Parathyroid adenoma (tissue), 2 donors: ENCODE measurements around the gene SORBS1.

Experiments
- H2AFZ ChIP-seq: fragments of 300-600 bp; sonication (generic); one replicate; pipeline ENCODE4 v1.7.0; 2017; ENCODE audit warnings: antibody characterized with exemption, mild to moderate bottlenecking
- H3K27ac ChIP-seq: fragments of 300-600 bp; sonication (generic); one replicate; pipeline ENCODE4 v1.7.0; 2017
- H3K27me3 ChIP-seq: fragments of 300-600 bp; sonication (generic); one replicate; pipeline ENCODE4 v1.7.0; 2017; ENCODE audit warnings: low read length; ENCODE audit not compliant: control insufficient read depth, insufficient read depth
- H3K36me3 ChIP-seq: fragments of 300-600 bp; sonication (generic); one replicate; pipeline ENCODE4 v1.7.0; 2017; ENCODE audit warnings: low read length; ENCODE audit not compliant: control insufficient read depth, insufficient read depth
- H3K4me1 ChIP-seq: fragments of 300-600 bp; sonication (generic); one replicate; pipeline ENCODE4 v1.7.0; 2017; ENCODE audit warnings: control low read depth
- H3K4me2 ChIP-seq: fragments of 300-600 bp; sonication (generic); one replicate; pipeline ENCODE4 v1.7.0; 2017; ENCODE audit warnings: low read length
- H3K4me3 ChIP-seq: fragments of 300-600 bp; sonication (generic); one replicate; pipeline ENCODE4 v1.7.0; 2017; ENCODE audit warnings: low read depth, low read length
- H3K79me2 ChIP-seq: fragments of 300-600 bp; sonication (generic); one replicate; pipeline ENCODE4 v1.7.0; 2017; ENCODE audit warnings: control low read depth
- H3K9ac ChIP-seq: fragments of 300-600 bp; sonication (generic); one replicate; pipeline ENCODE4 v1.7.0; 2017; ENCODE audit warnings: mild to moderate bottlenecking
- H3K9me3 ChIP-seq: fragments of 300-600 bp; sonication (generic); one replicate; pipeline ENCODE4 v1.7.0; 2017; ENCODE audit warnings: low read length; ENCODE audit not compliant: control insufficient read depth
- TF ChIP-seq, protein P1 (sequence below): fragments of 300-600 bp; sonication (generic); IDR thresholded peaks from one replicate; pipeline ENCODE4 v1.7.0; 2017; ENCODE audit warnings: antibody characterized with exemption, mild to moderate bottlenecking
- donor health status: primary hyperparathyroidism.

SORBS1 gene

DNA sequence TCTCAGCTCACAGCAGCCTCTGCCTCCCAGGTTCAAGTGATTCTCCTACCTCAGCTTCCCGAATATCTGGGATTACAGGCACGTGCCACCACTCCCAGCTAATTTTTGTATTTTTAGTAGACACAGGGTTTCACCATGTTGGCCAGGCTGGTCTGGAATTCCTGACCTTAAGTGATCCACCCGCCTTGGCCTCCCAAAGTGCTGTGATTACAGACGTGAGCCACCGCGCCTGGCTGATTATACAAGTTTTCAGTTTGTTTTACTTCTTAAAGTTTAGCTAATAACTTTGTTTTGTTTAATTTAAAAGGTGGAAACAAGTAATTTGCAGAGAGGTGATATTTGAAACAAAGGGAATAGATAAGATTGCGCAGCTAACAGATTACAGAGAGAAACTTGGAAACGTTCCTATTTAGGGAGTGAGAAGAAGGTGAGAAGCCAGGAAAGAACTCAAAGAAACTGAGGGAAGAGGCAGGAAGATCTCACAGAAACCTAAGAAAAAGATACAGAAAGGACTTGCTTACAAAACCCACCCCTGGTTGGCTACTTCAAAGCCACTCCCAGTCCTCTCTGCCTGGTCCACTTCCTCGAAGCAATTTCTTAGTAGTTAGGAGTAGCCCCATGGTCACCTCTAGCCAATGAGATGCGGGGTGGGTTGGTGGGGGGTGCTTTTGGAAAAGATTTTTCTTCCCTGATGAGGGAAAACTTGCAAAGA lies 255.4 kb downstream of the SORBS1 start:
- TF ChIP-seq, protein P1, sequence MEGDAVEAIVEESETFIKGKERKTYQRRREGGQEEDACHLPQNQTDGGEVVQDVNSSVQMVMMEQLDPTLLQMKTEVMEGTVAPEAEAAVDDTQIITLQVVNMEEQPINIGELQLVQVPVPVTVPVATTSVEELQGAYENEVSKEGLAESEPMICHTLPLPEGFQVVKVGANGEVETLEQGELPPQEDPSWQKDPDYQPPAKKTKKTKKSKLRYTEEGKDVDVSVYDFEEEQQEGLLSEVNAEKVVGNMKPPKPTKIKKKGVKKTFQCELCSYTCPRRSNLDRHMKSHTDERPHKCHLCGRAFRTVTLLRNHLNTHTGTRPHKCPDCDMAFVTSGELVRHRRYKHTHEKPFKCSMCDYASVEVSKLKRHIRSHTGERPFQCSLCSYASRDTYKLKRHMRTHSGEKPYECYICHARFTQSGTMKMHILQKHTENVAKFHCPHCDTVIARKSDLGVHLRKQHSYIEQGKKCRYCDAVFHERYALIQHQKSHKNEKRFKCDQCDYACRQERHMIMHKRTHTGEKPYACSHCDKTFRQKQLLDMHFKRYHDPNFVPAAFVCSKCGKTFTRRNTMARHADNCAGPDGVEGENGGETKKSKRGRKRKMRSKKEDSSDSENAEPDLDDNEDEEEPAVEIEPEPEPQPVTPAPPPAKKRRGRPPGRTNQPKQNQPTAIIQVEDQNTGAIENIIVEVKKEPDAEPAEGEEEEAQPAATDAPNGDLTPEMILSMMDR = no peak
- Histone ChIP-seq H2AFZ (peak overlapping the region; percentile 51), H3K9ac (no peak overlapping the region), H3K27me3 (no peaks in the 10 kb centered on the region), H3K36me3 (no peaks in the 10 kb centered on the region), H3K4me3 (no peak overlapping the region), H3K4me1 (no peaks in the 10 kb centered on the region), H3K9me3 (no peaks in the 10 kb centered on the region), H3K4me2 (no peak overlapping the region), H3K79me2 (no peaks in the 10 kb centered on the region), H3K27ac (no peak overlapping the region)

DNA sequence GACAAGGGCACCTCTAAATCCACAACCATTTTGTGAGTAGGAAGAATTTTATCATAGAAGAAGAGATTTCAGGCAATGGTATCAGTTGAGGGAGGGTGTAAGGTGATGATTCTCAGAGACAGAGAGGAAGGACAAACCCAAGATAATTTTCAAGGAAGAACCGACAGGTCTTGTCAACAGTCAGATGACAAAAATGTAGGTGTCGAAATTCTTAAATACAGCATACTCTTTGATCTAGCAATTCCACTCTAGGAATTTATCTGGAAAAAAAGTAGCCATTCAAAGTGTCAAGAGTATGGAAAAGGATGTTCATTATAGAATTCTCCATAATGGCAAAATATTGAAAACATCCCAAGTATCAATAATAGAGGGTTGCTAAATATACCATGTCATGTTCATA lies 256.2 kb downstream of the SORBS1 start:
- H3K4me3 ChIP-seq = no peak overlapping the region
- H3K4me1 ChIP-seq = no peaks in the 10 kb centered on the region
- H3K27ac ChIP-seq = no peak overlapping the region
- H3K4me2 ChIP-seq = no peak overlapping the region
- H2AFZ ChIP-seq = no peak overlapping the region
- H3K9ac ChIP-seq = no peak overlapping the region
- TF ChIP-seq, protein P1 = no peak
- H3K36me3 ChIP-seq = no peaks in the 10 kb centered on the region
- H3K27me3 ChIP-seq = no peaks in the 10 kb centered on the region
- H3K9me3 ChIP-seq = no peaks in the 10 kb centered on the region
- no peaks in the 10 kb centered on the region for H3K79me2 ChIP-seq

- Histone ChIP-seq H3K9ac (no peak overlapping the region), H3K36me3 (no peaks in the 10 kb centered on the region), H3K4me2 (no peak overlapping the region), H3K4me1 (no peaks in the 10 kb centered on the region), H3K4me3 (no peak overlapping the region), H3K79me2 (no peaks in the 10 kb centered on the region), H3K27ac (no peak overlapping the region), H3K27me3 (no peaks in the 10 kb centered on the region), H3K9me3 (no peaks in the 10 kb centered on the region), H2AFZ (no peak overlapping the region)
- TF ChIP-seq, protein P1 = no peak
Observed at GRCh38 chr10:95304463-95304862, 256.7 kb downstream of the SORBS1 start.

GRCh38 chr10:95303950-95304349 lies 257.2 kb downstream of the SORBS1 start:
- Histone ChIP-seq H3K27ac (no peak overlapping the region), H3K4me3 (no peak overlapping the region), H2AFZ (no peak overlapping the region)

More at GRCh38 chr10:95303950-95304349, 257.2 kb downstream of the SORBS1 start:
- H3K79me2 ChIP-seq = no peaks in the 10 kb centered on the region
- H3K9ac ChIP-seq = no peak overlapping the region
- H3K36me3 ChIP-seq = no peaks in the 10 kb centered on the region
- no peaks in the 10 kb centered on the region for H3K9me3 ChIP-seq
- no peak overlapping the region for H3K4me2 ChIP-seq
- no peaks in the 10 kb centered on the region for H3K27me3 ChIP-seq
- no peaks in the 10 kb centered on the region for H3K4me1 ChIP-seq
- TF ChIP-seq, protein P1 = no peak
